Transverse colon (tissue), 4 donors: Measurements from ENCODE around the gene KIAA1328. TPM values are rescaled to one million over a fixed set of nuclear protein-coding genes. Genes with fewer than 3 reads are reported as not detected.

Experiments used
- DNase-seq: peaks from one replicate; pipeline ENCODE4 v3.0.0-alpha.2; 2019
- H3K27ac ChIP-seq, 4 donors: fragments of 200-600 bp; sonication (generic); 2 replicates each; pipeline ENCODE4 v1.5.1; 2016 to 2018; ENCODE audit warnings: inconsistent platforms in 4 of 4
- H3K27me3 ChIP-seq: fragments of 200-600 bp; sonication (generic); 2 replicates; pipeline ENCODE4 v1.5.1; 2017; ENCODE audit warnings: inconsistent platforms
- H3K36me3 ChIP-seq, 4 donors: fragments of 200-600 bp; sonication (generic); 2 replicates each; pipeline ENCODE4 v1.5.1; 2017 to 2019; ENCODE audit warnings: inconsistent platforms in 4 of 4
- H3K4me1 ChIP-seq, 4 donors: fragments of 200-600 bp; sonication (generic); 2 replicates each; pipeline ENCODE4 v1.5.1; 2017 to 2020; ENCODE audit warnings: inconsistent platforms in 4 of 4
- H3K4me3 ChIP-seq, 4 donors: fragments of 200-600 bp; sonication (generic); 1 replicate in 1 of 4; 2 replicates in 3 of 4; pipeline versions ENCODE4 v1.5.1 to v1.6.1; 2017 to 2019; ENCODE audit warnings: inconsistent platforms in 4 of 4
- H3K9me3 ChIP-seq, 2 donors: fragments of 200-600 bp; sonication (generic); 2 replicates each; pipeline ENCODE4 v1.5.1; 2017 to 2019; ENCODE audit warnings: inconsistent platforms in 2 of 2
- CTCF ChIP-seq, 5 experiments: fragments of 200-600 bp in 3 of 5; fragments of 450-650 bp in 2 of 5; sonication (generic) in 3 of 5; IDR thresholded peaks; 1 replicate in 2 of 5; 2 replicates in 3 of 5; pipeline ENCODE4 v1.5.1; 2016 to 2017; ENCODE audit warnings: antibody characterized with exemption in 5 of 5, inconsistent platforms in 3 of 5, mild to moderate bottlenecking in 2 of 5, moderate library complexity in 1 of 5
- EP300 ChIP-seq: sonication (generic); formaldehyde crosslinking; IDR thresholded peaks from one replicate; pipeline ENCODE4 v1.6.1; 2017; ENCODE audit warnings: antibody characterized with exemption, low read depth
- POLR2A ChIP-seq: fragments of 450-650 bp; IDR thresholded peaks from one replicate; pipeline ENCODE4 v1.6.1; 2016; ENCODE audit warnings: antibody characterized with exemption, mild to moderate bottlenecking, moderate library complexity
- POLR2AphosphoS5 ChIP-seq, 3 donors: sonication (generic); formaldehyde crosslinking; IDR thresholded peaks; one replicate each; pipeline ENCODE4 v1.6.1; 2016; ENCODE audit warnings: antibody characterized with exemption in 3 of 3
- WGBS, 2 donors: methylation state at CpG; one replicate each; pipeline ENCODE4 v1.1.5; 2018; ENCODE audit warnings: low coverage in 1 of 2; 5-methylcytosine and 5-hydroxymethylcytosine counted together
- in situ Hi-C, 4 donors: fragments of 200-750 bp; cut with MboI; loops; one replicate each; pipeline versions ENCODE4 v1.15.0 to v1.15.1; 2017; ENCODE audit warnings: low sequenced_read_pairs in 3 of 4, low pct_ligation_motif_present in 1 of 4, low pct_unique_long_range_greater_than_20kb in 1 of 4
- intact Hi-C: fragments of 100-400 bp; cut with DNase I; formaldehyde crosslinking; loops from one replicate; pipeline ENCODE4 v1.15.1; 2023; ENCODE audit warnings: low total_unique reads
- total RNA-seq, 4 donors: library from RNA; depleted of rRNA; stranded (reverse); fragments of >200 nt; gene quantifications; one replicate each; pipeline ENCODE4 v1.1.0, GENCODE V29; 2016

The KIAA1328 gene
- total RNA-seq, 4 donors from 2014 or later, result 3.6 to 14.3 (median 11.3) TPM

DNA sequence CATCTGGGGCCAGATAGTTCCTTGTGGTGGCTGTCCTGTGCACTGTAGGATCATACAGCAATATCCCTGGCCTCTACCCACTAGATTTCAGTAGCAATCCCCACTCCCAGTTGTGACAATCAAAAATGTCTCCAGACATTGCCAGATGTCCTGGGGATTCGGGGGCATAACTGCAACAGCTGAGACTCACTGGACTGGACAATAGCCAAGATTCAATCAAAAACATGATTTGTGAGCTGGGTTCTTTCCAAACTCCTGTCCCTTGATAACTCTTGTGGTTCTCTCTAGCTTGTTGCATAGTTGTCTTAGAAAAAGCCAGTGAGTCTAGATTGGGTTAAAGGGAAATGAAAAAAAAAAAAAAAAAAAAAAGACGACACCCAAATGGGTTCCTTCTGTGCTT is 443.3 kb downstream of the KIAA1328 start:
- Histone ChIP-seq H3K27me3 (peaks cover 38% of the 10 kb centered on the region), H3K4me1 (no peaks in the 10 kb centered on the region), H3K4me3 (no peak overlapping the region), H3K9me3 (no peaks in the 10 kb centered on the region), H3K27ac (no peak overlapping the region), H3K36me3 (no peaks in the 10 kb centered on the region)
- intact Hi-C loops (no loop called here), in situ Hi-C loops (no loop called here)
- DNase-seq, result no peak
- TF ChIP-seq POLR2A (no peak), EP300 (no peak), CTCF (IDR thresholded peaks at IDR 0.05) (no peak), POLR2AphosphoS5 (IDR thresholded peaks at IDR 0.05) (no peak)
- 39 to 62% methylated on average over 2 of the region's 2 CpGs for WGBS, 2 donors

- Histone ChIP-seq H3K27ac (no peak overlapping the region), H3K4me3 (no peak overlapping the region), H3K36me3 (no peaks in the 10 kb centered on the region), H3K27me3 (peaks cover 40% of the 10 kb centered on the region), H3K4me1 (no peaks in the 10 kb centered on the region), H3K9me3 (no peaks in the 10 kb centered on the region)
- 60% methylated on average over 7 of the region's 16 CpGs; no CpG with 5 or more reads in 1 of the 2 donors for WGBS, 2 donors
- intact Hi-C loops (no loop called here), in situ Hi-C loops (no loop called here)
- TF ChIP-seq CTCF (IDR thresholded peaks at IDR 0.05) (no peak), EP300 (no peak), POLR2AphosphoS5 (IDR thresholded peaks at IDR 0.05) (no peak), POLR2A (no peak)
- no peak for DNase-seq
These were observed 443.9 kb downstream of the KIAA1328 start for GRCh38 chr18:37272841-37273240.

- no peaks in the 10 kb centered on the region for H3K9me3 ChIP-seq
- DNase-seq, result no peak
- no peaks in the 10 kb centered on the region for H3K4me1 ChIP-seq
- no peak for TF ChIP-seq POLR2A
- no peak for TF ChIP-seq CTCF (IDR thresholded peaks at IDR 0.05)
- no peak for TF ChIP-seq POLR2AphosphoS5 (IDR thresholded peaks at IDR 0.05)
- TF ChIP-seq EP300, result no peak
- no peak overlapping the region for H3K4me3 ChIP-seq
- H3K27me3 ChIP-seq, result peaks cover 40% of the 10 kb centered on the region
- H3K36me3 ChIP-seq, result no peaks in the 10 kb centered on the region
- in situ Hi-C loops (no loop called here), intact Hi-C loops (no loop called here)
- WGBS, 2 donors, result 45% methylated on average over 82 of the region's 82 CpGs; no CpG with 5 or more reads in 1 of the 2 donors
- H3K27ac ChIP-seq, result no peak overlapping the region
These were observed 445.6 kb downstream of the KIAA1328 start for GRCh38 chr18:37274309-37275236.

GRCh38 chr18:37275237-37275741 is 446.4 kb downstream of the KIAA1328 start:
- Histone ChIP-seq H3K4me1 (no peaks in the 10 kb centered on the region), H3K9me3 (no peaks in the 10 kb centered on the region), H3K4me3 (no peak overlapping the region), H3K27me3 (peaks cover 40% of the 10 kb centered on the region), H3K36me3 (no peaks in the 10 kb centered on the region), H3K27ac (no peak overlapping the region)
- intact Hi-C loops (no loop called here), in situ Hi-C loops (no loop called here)
- WGBS, 2 donors, result 47 to 83% methylated on average over 1 to 24 of the region's 32 CpGs
- TF ChIP-seq CTCF (IDR thresholded peaks at IDR 0.05) (no peak), EP300 (no peak), POLR2A (no peak), POLR2AphosphoS5 (IDR thresholded peaks at IDR 0.05) (no peak)
- no peak for DNase-seq
